GM19035 (cell line): ENCODE results near the gene LHX4.

ENCODE experiments used
- ATAC-seq: cut with Tn5 transposase; IDR thresholded peaks from one replicate; pipeline ENCODE4 v1.9.1; 2021; ENCODE audit not compliant: unreplicated experiment

LHX4 gene

DNA sequence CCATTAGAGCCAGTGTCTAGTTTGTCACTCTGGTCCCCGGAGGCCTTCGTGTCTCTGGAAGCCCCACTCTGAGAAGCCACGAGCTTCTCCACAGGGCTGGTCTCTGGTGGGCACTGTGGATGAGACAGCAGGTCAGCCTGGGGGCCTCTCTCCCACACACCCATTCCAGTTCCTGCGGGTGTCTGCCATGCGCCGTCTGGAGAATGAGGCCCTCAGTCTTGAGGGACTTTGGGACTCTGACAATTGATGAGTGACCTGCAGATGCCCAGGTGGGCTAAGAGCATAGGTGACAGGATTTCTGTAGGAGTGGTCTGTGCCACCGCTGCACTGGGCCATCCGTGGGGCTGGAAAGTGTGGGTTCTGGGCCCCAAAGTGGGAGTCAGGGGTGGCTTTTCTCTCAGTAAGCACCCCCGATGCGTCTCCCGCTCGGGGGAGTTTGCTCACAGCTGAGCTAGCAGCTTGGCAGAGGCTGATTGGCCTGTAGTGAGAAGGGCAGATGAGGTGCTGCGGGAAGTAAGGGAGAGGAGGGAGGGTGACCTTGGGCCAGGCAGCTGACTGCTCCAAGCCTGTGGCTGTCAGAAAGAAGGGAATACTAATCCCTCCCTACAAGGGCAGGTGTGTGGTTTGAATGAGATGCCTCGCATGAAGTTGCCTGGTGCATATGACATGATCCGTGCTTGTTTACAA is 26.4 kb downstream of the LHX4 start:
- ATAC-seq, result no peak

DNA sequence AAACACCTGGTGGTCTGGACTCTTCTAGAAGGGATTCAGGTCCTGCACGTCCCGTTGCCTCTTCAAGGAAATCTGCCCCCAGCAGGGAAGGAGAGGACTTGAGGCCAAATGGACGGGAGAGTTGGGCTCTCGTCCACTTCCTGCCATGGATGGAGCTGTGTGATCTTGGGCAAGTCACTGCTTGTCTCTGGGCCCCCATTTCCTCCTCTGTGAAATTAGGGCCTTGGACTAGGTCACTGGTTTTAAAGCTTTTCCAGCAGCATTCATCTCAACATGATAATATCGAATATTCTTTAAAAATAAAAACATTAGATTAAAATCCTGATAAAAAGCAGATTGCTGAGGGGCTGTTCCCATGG is 26.9 kb downstream of the LHX4 start:
- no peak for ATAC-seq

DNA sequence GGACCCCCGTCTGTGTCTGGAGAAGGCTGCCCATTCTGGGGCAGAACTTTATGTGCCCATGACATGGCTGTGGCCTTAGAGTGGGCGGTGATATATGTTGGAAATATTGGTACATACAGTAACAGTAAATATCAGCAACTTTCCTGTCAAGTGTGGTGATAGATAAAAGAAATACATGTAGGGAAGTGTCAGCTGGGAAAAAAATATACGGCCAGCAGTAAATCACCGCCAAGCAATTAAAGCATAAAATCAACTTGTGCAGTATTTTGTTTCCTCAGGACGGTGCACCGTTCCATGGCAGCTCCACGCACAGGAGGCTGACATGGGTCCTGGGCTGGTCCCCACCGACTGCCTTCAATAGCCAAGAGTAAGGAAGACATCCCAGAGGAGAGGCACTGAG is 27.4 kb downstream of the LHX4 start:
- no peak for ATAC-seq

DNA sequence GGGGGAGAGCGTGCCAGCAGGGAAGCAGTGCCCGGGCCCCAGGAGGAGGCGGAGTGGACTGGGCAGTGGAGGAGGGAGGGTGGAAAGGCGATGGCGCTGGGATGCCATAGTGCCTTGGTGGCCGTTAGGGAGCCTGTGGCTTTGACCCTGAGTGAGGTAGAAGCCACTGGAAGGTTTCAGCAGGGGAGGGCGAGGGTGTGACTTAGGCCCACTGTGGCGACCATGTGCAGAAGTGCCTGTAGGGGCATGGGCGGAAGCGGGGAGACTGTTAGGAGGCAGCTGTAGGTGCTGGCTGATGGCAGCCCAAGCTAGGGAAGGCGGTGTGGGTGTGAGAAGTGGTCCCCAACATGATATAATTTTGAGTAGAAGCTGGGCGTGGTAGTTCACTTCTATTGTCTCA is 28.2 kb downstream of the LHX4 start:
- ATAC-seq, result no peak

DNA sequence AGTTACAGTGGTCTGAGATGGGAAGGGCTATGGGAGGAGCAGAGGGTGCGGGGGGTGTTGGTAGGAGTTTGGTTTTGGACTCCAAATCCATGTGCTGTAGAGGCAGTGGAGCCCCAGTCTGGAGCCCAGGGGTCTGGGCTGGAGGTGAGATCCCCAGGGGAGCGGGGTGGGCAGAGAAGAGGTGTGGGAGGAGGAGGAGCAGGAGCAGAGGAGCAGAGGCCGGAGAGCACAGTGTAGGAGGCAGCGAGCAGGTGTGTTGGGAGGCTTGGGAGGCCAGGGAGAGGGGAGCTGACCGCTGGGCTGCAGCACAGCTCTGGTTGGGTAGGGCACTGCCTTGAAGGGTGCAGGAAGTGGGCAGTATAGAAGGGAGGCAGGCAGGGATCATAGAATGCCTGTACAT is 28.9 kb downstream of the LHX4 start:
- ATAC-seq, result no peak

DNA sequence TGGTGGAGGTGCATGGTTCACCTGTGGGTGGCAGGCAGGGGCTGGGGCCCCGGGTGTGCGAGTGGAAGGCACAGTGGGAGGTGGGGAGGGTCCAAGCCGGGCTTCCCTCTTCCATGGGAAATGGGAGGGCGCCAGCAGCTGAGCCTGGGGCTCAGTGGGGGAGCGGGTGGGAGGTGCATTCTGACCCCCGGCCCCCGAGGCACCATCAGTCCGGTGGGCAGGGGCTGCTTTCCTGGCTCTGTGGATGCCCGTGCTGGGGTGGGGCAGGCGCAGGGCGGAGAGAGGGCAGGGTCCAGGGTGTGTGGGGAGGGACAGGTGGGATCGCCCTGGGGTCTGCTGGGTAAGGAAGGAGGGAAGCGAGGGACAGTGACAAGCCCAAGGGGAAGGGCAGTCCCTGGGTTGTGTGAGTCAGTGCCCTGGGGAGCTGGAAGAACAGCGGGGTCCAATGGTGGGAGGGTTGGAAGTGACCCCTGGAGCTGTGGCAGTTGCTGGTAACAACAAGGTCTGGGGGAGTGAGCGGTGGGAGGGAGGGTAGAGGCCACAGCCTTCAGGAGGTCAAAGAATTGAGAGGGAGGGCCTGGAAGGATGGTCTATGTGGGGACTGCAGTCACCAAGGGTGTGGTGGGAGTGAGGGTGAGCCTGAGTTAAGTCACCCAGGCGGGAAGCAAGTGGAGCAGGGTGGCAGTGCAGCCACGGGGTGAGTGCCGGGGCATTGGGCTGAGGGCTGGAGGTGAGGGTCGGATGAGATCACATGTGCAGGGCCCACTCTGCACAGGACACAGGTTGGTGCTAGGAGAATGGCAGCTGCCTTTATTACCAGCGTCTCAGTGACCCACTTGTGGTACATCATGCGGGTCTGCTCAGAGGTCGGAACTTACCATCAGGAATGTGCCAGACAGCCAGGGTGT is 29.6 kb downstream of the LHX4 start:
- no peak for ATAC-seq

DNA sequence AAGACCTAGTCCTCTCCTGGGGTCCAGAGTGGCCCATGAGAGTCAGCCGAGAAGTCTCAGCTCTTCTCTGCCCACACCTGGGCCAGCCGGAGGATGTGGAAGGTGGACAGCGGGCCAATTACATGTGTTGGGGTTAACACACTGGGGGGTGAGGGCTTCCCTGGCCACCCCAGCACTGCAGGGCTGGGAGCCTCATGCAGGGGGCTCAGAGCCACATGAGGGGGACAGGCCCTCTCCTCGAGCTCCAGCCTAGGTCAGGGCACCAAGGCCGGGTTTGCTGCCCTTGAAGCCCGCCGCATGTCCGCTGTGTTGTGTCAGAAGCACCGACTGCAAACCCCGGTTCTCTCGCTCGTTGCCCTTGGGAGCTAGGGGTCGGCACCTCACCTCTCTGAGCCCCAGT is 30.5 kb downstream of the LHX4 start:
- ATAC-seq, result no peak

DNA sequence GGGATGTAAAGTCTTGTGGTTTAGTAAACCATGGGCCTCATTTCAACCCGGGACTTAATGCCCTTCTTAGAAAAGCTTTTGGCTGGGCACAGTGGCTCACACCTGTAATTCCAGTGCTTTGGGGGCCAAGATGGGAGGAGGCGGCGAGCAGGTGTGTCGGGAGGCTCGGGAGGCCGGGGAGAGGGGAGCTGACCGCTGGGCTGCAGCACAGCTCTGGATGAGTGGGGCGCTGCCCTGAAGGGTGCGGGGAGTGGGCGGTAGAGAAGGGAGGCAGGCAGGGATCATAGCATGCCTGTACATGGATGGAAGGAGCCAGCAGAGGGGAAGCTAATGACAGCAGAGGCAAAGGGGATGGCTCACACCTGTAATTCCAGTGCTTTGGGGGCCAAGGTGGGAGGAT is 31.0 kb downstream of the LHX4 start:
- ATAC-seq, result no peak

DNA sequence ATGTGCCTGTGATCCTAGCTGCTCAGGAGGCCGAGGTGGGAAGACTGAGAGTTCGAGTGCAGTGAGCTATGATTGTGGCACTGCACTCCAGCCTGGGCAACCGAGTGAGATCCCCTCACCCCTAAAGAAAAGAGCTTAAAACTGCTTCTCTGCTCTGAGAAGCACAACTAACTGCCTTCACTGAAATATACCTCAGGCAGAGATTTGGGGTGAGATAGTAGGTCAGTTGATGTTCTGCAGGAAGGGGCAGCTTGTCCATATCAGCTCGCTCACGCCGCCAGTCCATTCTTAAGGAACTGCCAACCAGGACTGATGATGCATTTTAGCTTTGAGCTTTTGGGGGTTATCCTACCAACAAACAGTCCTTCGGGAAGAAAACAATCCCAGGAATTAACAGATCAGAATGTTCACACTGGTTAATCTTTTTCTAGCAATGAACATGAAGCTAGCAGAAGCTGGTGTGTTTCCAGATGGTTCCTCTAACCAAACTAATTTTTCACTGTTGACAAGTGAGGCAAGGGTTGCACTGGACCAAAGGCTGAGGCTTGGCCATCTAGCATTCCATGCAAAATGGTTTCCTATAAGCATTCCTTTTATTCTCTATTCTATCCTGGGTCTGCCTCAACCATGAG is 31.6 kb downstream of the LHX4 start:
- no peak for ATAC-seq

DNA sequence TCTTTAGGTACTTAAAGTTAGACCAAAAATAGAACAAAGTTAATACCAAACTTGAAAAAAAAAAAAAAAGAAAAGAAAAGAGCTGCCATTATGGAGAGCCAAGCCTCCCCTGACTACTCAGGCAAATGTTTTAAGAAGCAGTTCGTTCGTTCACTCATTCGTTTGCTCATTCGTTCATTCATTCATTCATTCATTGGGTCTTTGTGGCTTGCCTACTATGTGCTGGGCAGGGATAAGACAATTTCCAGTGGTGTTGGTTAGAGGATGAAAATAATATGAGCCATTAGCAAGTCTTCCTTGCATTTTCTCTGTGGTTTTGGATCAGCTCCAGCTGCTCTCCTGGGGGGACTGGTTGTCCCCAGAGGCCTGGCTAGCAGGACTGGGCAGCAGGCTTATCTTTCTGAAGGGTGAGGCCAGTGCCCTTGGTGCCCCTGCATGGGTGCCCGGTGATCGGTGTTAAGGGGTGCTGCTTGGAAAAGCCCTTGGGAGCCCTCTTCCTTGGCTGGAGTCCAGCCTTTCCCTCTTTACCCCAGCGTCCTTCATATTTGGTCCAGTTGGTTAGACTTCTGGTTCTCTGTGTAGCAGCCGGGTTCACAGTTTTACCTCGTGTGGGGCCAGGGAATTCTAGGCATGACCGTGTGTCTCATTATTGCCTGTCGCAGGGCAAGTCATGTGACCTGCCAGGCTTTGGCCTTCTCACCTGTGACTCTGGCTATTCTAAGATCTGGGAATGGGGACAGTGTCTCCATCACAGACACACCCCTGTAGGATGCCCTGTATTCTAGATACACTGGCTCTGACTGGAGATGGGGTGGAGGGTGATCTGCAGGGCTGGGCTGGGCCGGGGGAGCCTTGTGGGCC is 32.8 kb downstream of the LHX4 start:
- no peak for ATAC-seq

DNA sequence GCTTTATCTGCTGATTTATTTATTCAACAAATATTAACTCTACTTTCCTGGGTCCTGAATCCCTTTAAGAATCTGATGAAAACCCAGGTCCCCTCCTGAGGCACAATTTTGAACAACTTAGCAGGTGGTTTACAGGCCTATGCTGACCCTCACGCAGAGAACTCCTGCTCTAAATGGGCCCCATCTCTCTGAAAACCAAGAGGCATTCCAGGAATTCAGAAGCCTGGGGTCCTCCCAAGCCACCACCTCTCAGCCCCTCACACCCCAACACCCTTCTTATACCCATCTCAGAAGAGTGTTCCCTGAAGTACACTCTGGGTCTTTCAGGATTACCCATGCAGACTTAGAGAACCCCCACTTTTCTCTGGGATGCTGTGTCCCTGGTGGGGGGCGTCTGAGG is 34.5 kb downstream of the LHX4 start:
- no peak for ATAC-seq

DNA sequence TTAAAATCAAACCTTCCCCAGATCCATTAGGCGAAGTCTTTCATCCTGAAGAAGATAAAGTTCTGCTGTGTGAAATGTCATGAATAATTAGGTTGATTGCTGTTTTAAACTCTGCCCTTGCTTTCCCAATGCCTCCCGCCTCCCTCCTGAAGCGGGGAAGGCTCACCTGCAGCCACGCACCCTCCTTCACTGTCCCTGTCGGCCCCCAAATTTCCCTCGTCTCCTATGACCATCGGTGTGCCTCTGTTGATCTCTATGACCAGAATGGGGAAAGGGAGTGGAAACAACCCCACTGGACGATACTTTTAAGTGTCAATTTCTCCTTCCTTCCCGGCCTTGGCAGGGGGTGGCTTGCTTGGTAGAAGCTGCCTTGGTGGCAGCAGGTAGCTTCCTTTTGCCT is 35.1 kb downstream of the LHX4 start:
- no peak for ATAC-seq

DNA sequence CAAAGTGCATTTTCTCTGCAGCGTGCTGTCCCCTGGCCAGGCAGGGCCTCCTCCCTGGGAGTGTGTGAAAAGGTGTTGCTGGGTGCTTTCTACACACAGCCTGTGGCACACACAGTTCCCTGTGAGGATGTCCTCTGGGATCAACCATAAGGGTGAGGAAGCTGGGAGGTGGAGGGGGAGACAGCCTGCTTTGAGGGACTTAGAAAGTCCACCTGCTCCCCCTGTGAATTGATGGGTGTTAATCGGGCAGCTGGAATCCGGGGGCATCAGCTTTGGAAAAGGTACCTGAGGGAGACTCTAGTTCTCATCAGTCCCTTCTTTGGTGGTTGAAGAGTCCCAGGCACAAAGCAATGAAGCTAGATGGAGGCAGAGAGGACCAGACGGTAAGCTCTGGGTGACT is 35.8 kb downstream of the LHX4 start:
- ATAC-seq, result no peak

DNA sequence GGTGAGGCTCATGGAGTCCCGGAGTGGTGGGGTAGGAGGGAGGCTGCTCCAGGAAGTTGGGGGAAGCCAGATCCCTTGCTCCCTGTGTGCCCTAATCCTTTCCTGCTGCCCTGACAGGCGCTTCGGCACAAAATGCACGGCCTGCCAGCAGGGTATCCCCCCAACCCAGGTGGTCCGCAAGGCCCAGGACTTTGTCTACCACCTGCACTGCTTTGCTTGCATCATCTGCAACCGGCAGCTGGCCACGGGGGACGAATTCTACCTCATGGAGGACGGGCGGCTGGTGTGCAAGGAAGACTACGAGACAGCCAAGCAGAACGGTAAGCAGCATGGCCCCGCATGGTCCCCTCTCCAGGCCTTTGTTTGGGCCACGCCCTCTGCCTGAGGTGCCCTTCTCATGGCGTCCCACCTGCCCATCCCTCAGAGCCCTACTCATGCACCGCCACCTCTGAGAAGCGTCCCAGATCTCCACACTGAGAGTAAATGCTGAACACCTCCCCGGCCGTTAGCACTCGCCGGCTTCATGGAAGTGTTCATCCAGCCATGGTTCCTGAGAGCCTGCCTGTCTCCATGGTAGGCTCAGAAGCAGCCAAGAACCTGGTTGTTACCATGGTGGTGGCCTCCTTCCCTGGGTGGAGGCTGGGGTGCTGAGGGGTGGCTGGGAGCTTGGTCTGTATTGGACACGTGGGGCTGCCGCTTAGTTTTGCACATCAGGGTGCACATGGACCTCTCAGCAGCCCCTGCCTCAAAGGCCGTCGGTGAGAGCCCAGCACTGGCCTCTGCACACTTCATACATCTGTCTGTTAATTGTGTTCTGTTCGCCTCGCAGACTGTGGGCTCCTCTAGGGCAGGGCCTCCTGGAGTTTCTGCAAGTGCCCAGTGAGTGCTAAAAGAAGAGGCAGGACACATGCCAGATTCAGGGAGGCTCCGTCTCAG is 36.5 kb downstream of the LHX4 start:
- ATAC-seq, result no peak

DNA sequence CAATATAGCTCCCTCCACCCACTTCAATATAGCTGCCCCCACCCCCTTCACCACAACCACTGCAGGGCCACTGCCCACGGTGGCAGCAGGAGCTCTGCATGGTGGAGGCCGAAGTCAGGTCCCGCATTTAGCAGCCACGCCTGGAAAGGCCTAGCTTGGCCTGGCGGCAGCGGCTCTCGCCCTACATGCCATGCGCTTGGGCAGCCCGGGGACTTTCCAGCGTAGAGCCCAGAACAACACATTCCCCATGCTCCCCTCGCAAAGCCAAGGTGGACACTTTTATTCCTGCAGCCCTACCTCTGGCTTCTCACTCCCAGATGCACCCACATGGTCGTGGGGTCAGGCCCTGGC is 37.1 kb downstream of the LHX4 start:
- ATAC-seq, result no peak

DNA sequence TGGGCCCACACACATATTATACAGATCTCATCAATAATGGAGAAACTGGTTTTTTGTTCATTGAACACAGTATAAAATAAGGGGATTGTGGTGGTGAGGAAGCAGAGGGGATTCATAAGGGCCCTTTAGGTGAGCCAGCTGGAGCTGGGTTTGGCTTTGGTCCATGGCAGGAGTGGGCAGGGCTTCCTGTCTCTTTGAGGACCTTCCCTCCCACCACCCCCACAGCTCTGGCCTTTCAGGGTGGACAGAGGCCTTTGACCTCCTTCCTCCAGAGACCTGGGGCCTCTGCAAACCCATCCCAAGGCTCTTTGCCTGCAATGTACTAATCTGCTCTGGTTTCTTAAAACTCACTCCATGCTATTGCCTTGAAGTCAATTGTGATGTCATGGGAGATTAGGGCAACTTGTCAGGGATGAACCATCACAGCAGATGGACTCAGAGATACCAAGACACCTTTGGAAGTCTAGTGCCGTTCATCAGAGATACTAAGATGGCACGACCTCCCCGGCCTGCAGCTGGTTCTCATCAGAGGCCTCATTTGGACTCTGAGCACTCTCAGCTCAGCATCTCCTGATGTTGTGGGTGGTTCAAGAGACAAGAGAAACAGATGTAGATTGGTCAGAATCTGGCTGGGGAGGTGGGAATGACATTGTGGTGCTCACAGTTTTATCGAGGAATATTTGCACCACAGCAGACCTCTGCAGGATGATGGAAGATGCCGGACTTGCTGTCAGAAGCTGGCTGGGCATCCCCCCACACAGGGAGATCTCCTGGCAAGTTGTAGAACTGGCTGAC is 37.9 kb downstream of the LHX4 start:
- ATAC-seq, result no peak

DNA sequence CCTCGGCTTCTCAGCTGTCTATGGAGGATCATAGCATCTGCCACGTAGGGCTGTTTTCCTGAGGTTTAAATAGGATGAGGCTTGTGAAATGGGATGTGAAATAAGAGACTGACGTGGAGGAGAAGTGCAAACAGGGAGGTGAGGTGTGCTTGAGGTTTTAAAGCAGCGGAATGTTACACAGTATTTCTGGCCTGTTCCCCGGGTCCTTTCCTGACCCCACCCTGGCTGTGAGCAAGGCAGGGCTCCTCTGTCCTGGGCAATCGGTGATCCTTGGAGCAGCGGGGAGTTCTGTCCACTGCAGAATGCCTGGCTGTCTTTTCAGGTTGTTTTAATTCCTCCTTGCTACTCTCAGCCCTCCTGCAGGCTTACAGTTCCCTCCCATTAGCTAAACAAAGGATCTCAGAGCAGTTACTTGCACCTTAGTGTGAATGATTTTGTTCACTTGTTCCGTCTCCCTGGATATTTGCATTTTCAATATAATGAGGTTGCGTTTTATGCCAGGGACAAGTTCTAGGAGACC is 38.6 kb downstream of the LHX4 start:
- no peak for ATAC-seq

DNA sequence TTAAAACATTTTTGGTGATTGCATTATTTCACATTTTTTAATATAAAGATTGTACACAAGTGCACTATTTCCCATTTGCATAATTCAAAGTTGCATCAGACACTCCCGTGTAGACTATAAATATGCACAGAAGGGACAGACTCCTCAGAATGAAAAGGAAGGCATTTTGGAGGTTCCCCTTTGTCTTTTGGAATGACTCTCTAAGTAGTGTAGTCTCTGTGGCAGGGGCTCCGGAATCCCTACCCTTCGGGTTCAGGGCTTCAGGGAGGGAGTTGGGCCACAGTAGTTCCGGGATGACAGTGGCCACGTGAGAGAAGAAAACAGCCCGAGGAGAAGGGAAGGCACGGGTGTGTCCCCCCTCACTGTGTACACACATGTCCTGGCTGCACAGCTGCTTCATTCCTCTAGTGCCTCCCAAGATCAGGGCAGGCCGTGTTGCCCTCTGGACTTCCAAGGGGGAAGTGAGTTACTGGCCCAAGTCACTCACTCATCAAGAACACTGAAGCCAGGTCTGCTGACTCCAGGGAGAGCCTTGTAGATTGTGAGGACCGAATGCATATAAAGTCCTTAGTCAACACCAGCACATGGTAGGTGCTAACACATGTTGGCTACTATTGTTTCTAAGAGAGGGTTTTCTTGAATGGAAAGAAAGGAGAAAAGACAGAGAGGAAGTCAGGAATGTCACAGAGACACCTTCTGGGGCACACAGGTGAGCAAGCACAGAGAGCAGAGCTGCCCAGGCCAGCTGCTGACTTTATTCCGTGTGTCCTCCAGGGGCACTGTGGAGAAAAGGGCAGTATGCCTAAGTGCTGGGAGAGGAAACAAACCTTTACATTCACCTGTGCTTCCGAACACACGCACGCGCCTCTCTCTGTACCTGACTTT is 39.8 kb downstream of the LHX4 start:
- no peak for ATAC-seq
